ENCODE data around the gene ASCC3.
A peak's percentile ranks its signal among the peaks of the same experiment; 100 is the strongest.

The ASCC3 gene, protein sequence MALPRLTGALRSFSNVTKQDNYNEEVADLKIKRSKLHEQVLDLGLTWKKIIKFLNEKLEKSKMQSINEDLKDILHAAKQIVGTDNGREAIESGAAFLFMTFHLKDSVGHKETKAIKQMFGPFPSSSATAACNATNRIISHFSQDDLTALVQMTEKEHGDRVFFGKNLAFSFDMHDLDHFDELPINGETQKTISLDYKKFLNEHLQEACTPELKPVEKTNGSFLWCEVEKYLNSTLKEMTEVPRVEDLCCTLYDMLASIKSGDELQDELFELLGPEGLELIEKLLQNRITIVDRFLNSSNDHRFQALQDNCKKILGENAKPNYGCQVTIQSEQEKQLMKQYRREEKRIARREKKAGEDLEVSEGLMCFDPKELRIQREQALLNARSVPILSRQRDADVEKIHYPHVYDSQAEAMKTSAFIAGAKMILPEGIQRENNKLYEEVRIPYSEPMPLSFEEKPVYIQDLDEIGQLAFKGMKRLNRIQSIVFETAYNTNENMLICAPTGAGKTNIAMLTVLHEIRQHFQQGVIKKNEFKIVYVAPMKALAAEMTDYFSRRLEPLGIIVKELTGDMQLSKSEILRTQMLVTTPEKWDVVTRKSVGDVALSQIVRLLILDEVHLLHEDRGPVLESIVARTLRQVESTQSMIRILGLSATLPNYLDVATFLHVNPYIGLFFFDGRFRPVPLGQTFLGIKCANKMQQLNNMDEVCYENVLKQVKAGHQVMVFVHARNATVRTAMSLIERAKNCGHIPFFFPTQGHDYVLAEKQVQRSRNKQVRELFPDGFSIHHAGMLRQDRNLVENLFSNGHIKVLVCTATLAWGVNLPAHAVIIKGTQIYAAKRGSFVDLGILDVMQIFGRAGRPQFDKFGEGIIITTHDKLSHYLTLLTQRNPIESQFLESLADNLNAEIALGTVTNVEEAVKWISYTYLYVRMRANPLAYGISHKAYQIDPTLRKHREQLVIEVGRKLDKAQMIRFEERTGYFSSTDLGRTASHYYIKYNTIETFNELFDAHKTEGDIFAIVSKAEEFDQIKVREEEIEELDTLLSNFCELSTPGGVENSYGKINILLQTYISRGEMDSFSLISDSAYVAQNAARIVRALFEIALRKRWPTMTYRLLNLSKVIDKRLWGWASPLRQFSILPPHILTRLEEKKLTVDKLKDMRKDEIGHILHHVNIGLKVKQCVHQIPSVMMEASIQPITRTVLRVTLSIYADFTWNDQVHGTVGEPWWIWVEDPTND (N-terminal part only)

GRCh38 chr6:100880853-100881706 lies at the start of gene ASCC3:
ASCC3 (minus strand) TSS chr6:100881329; CDS start chr6:100867997, 13,332 bp downstream.
- ATAC-seq (peak; percentile 99), DNase-seq (peak; percentile 94)
- Mint-ChIP-seq H3K27ac (peak within 1 kb of the TSS; percentile 99), H3K36me3 (ENCODE audit: low read depth) (peaks cover 16% of the 10 kb centered on the region), H3K4me1 (peaks cover 50% of the 10 kb centered on the region), H3K9me3 (no peaks in the 10 kb centered on the region), H3K4me3 (peak within 1 kb of the TSS; percentile 100), H3K27me3 (peaks cover 4% of the 10 kb centered on the region)

DNA sequence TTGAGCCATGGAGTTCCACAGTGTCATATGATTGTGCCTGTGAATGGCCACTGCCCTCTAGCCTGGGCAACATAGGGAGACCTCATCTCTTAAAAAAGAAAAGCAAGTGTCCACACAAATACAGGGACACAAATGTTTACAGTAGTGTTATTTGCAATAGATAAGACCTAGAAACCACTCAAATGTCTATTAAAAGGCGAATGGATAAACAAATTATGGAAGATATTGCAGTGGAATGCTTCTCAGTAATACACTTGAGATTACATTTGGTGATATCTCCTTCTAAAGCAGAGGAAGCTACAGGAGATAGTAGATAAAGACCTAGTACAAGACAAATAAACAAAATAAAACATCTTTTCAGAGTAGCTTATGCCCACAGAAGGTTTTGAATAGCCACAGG lies 44.6 kb upstream of the ASCC3 start:
- Mint-ChIP-seq H3K36me3 (ENCODE audit: low read depth) (no peaks in the 10 kb centered on the region), H3K4me1 (no peaks in the 10 kb centered on the region), H3K9me3 (no peaks in the 10 kb centered on the region), H3K27ac (no peak overlapping the region), H3K27me3 (peaks cover 4% of the 10 kb centered on the region), H3K4me3 (no peak overlapping the region)
- DNase-seq, result no peak
- no peak for ATAC-seq

DNA sequence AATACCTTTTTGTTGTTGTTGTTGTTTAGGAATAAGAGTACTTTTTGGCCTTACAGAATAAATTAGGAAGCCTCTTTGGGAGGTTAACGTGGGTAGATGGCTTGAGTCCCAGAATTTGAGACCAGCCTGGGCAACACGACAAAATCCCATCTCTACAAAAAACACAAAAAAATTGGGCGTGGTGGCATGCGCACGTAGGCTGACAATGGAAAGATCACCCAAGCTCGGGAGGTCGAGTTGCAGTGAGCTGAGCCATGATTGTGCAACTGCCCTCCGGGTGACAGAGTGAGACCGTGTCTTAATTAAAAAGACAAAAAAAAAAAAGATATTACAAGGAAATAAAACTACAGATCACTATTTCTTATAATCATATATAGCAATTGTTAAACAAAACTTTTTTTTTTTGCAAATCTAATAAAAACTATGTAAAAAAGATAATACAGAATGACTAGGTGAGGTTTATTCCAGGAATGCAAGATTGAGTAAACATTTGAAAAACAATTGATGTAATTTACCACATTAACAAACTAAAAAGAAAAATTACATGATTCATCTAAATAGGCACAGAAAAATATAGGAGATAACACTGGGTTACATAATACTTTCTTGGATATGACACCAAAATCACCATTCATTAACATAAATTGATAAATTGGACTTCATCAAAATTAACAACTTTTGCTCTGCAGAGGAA lies 43.6 kb upstream of the ASCC3 start:
- H3K27ac Mint-ChIP-seq, result no peak overlapping the region
- DNase-seq (no peak), ATAC-seq (no peak)
- no peak overlapping the region for H3K4me3 Mint-ChIP-seq
- H3K4me1 Mint-ChIP-seq, result no peaks in the 10 kb centered on the region
- no peaks in the 10 kb centered on the region for H3K36me3 Mint-ChIP-seq (ENCODE audit: low read depth)
- no peaks in the 10 kb centered on the region for H3K9me3 Mint-ChIP-seq
- peaks cover 11% of the 10 kb centered on the region for H3K27me3 Mint-ChIP-seq

- H3K9me3 Mint-ChIP-seq, result no peaks in the 10 kb centered on the region
- H3K27me3 Mint-ChIP-seq, result peaks cover 13% of the 10 kb centered on the region
- no peak overlapping the region for H3K27ac Mint-ChIP-seq
- H3K36me3 Mint-ChIP-seq (ENCODE audit: low read depth), result no peaks in the 10 kb centered on the region
- no peaks in the 10 kb centered on the region for H3K4me1 Mint-ChIP-seq
- no peak overlapping the region for H3K4me3 Mint-ChIP-seq
- no peak for DNase-seq
- no peak for ATAC-seq
These were observed 42.5 kb upstream of the ASCC3 start for GRCh38 chr6:100923481-100924165.

- H3K36me3 Mint-ChIP-seq (ENCODE audit: low read depth), result no peaks in the 10 kb centered on the region
- no peak for ATAC-seq
These were observed 39.0 kb upstream of the ASCC3 start for GRCh38 chr6:100920028-100920605.

DNA sequence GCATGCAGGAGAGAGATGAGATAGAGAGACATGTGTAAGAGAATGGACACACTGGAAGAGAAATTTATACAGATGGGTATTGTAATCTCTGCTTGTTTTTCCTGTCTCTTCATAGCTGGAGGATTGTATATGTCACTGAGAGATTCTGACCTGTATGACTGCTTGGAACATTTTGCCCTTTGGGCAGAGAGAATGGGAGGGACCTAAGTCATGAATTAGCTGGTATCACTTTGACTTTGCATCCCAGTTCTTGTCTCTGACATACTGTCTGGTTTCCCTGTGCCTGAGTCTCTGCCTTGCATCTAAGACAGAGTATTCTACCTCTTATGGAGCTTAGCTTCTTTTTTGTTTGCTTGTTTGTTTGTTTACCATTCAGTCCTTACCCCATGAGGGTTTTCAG lies 37.0 kb upstream of the ASCC3 start:
- H3K4me3 Mint-ChIP-seq, result no peak overlapping the region
- no peak for DNase-seq
- peaks cover 16% of the 10 kb centered on the region for H3K27me3 Mint-ChIP-seq
- H3K9me3 Mint-ChIP-seq, result no peaks in the 10 kb centered on the region
- no peaks in the 10 kb centered on the region for H3K4me1 Mint-ChIP-seq
- H3K27ac Mint-ChIP-seq, result no peak overlapping the region
- peak; percentile 66 for ATAC-seq
- no peaks in the 10 kb centered on the region for H3K36me3 Mint-ChIP-seq (ENCODE audit: low read depth)

More at GRCh38 chr6:100920028-100920605, 39.0 kb upstream of the ASCC3 start:
- no peak overlapping the region for H3K4me3 Mint-ChIP-seq
- peaks cover 13% of the 10 kb centered on the region for H3K27me3 Mint-ChIP-seq
- no peak for DNase-seq
- no peak overlapping the region for H3K27ac Mint-ChIP-seq
- no peaks in the 10 kb centered on the region for H3K9me3 Mint-ChIP-seq
- no peaks in the 10 kb centered on the region for H3K4me1 Mint-ChIP-seq

DNA sequence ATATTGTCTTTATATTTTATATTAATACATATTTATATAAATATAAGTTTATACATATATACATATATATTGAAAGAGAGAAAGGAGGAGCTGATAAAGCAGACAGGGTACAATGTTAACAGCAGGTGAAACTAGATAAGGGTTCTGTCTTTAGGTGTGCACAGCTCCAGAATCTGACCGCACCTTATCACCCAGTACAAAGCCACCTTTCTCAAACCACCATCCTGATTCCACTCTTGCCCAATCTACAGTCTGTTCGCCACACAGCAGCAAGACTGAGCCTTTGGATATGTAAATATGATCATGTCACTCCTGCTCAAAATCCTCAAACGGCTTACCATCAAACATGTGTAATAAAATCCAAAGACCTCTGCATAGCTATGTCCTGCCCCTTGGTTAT lies 34.7 kb upstream of the ASCC3 start:
- no peak overlapping the region for H3K4me3 Mint-ChIP-seq
- ATAC-seq (no peak), DNase-seq (no peak)
- H3K4me1 Mint-ChIP-seq, result no peaks in the 10 kb centered on the region
- H3K27me3 Mint-ChIP-seq, result peaks cover 21% of the 10 kb centered on the region
- no peaks in the 10 kb centered on the region for H3K36me3 Mint-ChIP-seq (ENCODE audit: low read depth)
- no peaks in the 10 kb centered on the region for H3K9me3 Mint-ChIP-seq
- no peak overlapping the region for H3K27ac Mint-ChIP-seq

DNA sequence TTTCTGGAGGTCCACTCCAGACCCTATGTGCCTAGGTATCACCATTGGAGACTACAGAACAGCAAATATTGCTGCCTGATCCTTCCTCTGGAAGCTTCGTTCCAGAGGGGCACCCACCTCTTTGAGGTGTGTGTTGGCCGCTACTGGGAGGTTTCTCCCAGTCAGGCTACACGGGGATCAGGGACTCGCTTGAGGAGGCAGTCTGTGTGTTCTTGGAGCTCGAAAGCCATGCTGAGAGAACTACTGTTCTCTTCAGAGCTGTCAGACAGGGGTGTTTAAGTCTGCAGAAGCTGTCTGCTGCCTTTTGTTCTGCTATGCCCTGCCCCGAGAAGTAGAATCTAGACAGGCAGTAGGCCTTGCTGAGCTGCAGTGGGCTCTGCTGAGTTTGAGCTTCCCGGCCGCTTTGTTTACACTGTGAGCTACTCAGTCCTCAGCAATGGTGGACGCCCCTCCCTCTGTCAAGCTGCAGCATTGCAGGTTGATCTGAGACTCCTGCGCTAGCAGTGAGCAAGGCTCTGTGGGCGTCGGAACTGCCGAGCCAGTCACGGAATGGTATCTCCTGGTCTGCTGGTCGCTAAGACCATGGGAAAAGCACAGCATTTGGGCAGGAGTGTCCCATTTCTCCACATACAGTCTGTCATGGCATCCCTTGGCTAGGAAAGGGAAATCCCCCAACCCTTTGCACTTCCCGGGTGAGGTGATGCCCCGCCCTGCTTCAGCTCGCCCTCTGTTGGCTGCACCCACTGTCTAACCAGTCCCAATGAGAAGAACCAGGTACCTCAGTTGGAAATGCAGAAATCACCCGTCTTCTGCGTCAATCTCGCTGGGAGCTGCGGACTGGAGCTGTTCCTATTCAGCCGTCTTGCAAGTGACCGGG lies 32.5 kb upstream of the ASCC3 start:
- no peaks in the 10 kb centered on the region for H3K4me1 Mint-ChIP-seq
- H3K27ac Mint-ChIP-seq, result no peak overlapping the region
- DNase-seq (no peak), ATAC-seq (no peak)
- H3K9me3 Mint-ChIP-seq, result no peaks in the 10 kb centered on the region
- H3K27me3 Mint-ChIP-seq, result peaks cover 14% of the 10 kb centered on the region
- H3K4me3 Mint-ChIP-seq, result no peak overlapping the region
- no peaks in the 10 kb centered on the region for H3K36me3 Mint-ChIP-seq (ENCODE audit: low read depth)

- Mint-ChIP-seq H3K4me1 (no peaks in the 10 kb centered on the region), H3K9me3 (no peaks in the 10 kb centered on the region), H3K4me3 (no peak overlapping the region), H3K36me3 (ENCODE audit: low read depth) (no peaks in the 10 kb centered on the region), H3K27me3 (peaks cover 3% of the 10 kb centered on the region), H3K27ac (no peak overlapping the region)
- ATAC-seq (no peak), DNase-seq (no peak)
These were observed 25.2 kb upstream of the ASCC3 start for GRCh38 chr6:100906325-100906724.

DNA sequence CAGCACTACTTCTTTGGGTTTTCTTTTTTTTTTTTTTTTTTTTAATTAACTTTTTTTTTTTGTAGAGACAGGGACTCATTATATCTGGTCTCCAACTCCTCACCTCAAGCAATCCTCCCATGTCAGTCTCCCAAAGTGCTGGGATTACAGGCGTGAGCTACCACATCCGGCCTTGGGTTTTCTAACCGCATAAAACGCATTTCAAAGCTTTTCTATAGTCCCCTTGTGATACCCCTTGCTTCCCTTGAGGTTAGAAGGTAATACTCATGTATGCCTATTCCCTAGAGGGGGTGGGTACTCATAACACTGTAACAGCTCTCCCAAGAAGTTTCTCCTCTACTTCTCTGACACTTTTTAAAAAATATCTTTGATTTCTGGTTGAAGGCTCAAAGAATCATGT lies 23.9 kb upstream of the ASCC3 start:
- Mint-ChIP-seq H3K27me3 (no peaks in the 10 kb centered on the region), H3K4me3 (no peak overlapping the region), H3K9me3 (no peaks in the 10 kb centered on the region), H3K4me1 (no peaks in the 10 kb centered on the region), H3K36me3 (ENCODE audit: low read depth) (no peaks in the 10 kb centered on the region), H3K27ac (no peak overlapping the region)
- ATAC-seq (no peak), DNase-seq (no peak)

- Mint-ChIP-seq H3K4me3 (no peak overlapping the region), H3K36me3 (ENCODE audit: low read depth) (no peaks in the 10 kb centered on the region), H3K27me3 (no peaks in the 10 kb centered on the region), H3K4me1 (no peaks in the 10 kb centered on the region), H3K27ac (no peak overlapping the region), H3K9me3 (no peaks in the 10 kb centered on the region)
- ATAC-seq, result no peak
- no peak for DNase-seq
These were observed 23.2 kb upstream of the ASCC3 start for GRCh38 chr6:100904316-100904715.

DNA sequence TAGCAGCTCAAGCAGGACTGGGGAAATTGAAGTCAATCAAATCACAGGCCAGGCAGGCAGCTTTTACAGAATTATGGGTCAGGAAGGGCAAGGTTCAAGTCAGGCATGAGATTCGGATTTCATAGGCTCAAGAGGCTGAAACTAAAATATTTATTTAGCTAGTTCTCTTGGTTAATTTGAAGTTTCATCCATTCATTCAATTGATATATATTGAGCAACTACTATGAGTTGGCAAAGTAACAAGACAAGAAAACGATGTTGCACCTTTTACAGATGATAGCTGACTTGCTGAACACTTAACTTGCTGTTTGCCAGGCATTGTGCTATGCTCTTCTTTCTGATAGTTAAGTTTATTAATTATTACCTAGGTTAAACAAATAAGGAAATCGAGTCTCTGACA lies 20.5 kb upstream of the ASCC3 start:
- no peaks in the 10 kb centered on the region for H3K27me3 Mint-ChIP-seq
- no peaks in the 10 kb centered on the region for H3K4me1 Mint-ChIP-seq
- ATAC-seq, result no peak
- H3K4me3 Mint-ChIP-seq, result no peak overlapping the region
- DNase-seq, result no peak
- no peak overlapping the region for H3K27ac Mint-ChIP-seq
- no peaks in the 10 kb centered on the region for H3K9me3 Mint-ChIP-seq
- H3K36me3 Mint-ChIP-seq (ENCODE audit: low read depth), result no peaks in the 10 kb centered on the region
